Activated T-cell treated with anti-CD3 and anti-CD28 coated beads, Interleukin-2, amount 50 U/mL, for 48 hours (primary cell): ENCODE results near the gene DYNC1H1.
"Not testable (repeated sequence)": the region's sequence is repeated elsewhere in the genome, so short reads cannot be mapped to it uniquely, and the experiment has no call there.

Experiments used
- DNase-seq, 2 experiments: peaks; one replicate each; pipeline ENCODE4 v3.0.0-alpha.2; 2020

DYNC1H1 gene

DNA sequence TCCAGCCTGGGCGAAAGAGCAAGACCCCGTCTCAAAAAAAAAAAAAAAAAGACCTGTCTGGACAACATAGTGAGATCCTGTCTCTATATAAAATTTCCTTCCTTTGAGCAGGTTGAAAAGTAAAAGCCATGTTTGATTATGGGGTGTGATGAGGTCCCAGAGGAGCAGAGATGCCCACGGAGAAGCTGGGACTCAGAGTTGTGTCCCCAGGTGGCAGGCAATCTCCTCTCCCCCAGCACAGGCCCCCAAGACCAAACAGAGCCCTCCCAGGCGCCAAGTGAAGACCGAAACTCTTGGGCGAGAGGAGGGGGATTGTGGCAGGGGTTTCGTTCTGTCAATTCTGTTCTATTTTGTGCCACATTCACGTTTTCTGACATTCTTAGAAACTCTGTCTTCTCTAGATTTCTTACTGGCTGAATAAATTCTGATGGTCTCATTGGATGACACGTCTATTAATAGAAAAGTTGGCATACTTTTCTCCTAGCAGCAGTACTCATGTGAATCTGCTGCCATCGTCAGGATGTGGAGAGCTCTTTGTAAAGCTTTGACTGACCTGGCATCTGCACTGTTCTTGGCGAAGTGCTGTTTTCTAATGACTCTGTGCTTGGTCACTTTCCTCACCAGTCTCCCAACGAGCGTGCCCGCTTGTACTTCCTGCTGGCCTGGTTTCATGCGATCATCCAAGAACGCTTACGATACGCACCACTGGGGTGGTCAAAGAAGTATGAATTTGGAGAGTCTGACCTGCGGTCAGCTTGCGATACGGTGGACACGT, 79.1 kb downstream of the DYNC1H1 start:
- no peak for DNase-seq

DNA sequence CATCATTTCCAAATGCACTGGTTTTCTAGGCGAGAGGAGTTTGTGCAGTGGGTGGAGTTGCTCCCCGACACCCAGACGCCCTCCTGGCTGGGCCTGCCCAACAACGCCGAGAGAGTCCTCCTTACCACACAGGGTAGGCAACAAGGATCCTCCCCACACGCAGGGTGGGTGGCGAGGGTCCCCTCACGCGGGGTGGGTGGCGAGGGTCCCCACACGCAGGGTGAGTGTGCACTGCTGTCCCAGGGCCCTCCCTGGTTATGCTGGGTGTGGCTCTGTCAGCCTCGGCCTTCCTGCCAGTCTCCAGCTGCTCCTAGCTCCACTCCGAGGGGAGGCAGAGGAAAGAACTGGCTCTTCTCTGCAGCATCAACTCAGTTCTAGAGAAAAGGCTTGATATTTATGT, 80.2 kb downstream of the DYNC1H1 start:
- no peak for DNase-seq

DNA sequence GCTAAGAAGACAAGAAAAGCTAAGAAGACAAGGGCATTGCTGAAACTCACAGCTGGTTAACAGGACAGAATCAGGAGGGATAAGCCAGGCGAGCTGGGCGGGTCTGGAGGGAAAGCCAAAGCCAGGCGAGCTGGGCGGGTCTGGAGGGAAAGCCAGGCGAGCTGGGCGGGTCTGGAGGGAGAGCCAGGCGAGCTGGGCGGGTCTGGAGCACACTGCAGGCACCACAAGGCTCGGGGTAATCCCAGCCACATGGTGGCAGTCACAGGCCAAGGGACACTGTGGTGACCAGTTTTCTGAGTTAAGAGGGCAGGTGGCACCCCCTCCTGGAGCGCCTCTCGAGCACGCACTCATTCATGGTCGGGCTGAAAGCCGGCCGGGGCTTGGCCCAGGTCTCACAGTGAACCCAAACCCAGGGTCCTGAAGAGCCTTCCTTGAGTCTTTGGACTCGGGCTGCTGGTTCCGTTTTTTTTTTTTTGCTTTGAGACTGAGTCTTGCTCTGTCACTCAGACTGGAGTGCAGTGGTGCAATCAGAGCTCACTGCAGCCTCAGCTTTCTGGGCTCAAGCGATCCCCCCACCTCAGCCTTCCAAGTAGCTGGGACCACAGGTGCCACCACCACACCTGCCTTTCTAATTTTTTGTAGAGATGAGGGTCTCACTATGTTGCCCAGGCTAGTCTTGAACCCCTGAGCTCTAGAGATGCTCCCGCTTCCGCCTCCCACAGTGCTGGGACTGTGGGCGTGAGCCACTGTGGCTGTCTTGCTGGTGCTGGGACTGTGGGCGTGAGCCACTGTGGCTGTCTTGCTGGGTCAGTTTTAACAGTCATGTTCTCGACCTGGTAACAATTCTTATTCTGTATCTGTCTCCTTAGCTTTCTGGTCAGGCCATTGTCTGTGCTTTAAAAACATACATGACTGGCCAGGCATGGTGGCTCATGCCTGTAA, 82.2 kb downstream of the DYNC1H1 start:
- peak in 1 of 2 experiments; percentile 33 for DNase-seq

DNA sequence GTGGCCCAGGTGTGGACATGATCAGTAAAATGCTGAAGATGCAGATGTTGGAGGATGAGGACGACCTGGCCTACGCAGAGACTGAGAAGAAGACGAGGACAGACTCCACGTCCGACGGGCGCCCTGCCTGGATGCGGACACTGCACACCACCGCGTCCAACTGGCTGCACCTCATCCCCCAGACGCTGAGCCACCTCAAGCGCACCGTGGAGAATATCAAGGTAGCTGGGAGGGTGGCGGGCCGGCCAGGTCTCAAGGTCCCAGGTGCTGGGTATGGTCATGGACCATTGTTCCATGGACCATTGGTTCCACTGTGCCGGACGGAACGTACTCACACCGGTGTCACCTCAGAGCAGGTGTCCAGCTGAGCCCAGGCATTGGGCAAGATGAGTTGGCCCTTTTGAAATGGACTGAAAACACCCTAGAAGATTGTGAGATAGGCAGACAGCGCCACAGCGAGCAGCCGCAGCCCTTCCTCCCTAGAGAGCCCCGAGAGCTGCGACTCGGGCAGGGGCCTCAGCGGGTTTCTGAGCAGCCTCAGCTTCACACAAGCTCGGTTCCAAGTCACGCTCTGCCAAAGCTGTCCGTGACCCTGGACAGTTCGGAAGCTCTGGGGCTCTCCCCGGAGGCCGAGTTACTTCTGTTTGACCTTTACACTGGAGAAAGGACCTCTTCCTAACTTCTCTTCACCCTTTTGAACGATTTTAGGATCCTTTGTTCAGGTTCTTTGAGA, 83.6 kb downstream of the DYNC1H1 start:
- no peak for DNase-seq

DNA sequence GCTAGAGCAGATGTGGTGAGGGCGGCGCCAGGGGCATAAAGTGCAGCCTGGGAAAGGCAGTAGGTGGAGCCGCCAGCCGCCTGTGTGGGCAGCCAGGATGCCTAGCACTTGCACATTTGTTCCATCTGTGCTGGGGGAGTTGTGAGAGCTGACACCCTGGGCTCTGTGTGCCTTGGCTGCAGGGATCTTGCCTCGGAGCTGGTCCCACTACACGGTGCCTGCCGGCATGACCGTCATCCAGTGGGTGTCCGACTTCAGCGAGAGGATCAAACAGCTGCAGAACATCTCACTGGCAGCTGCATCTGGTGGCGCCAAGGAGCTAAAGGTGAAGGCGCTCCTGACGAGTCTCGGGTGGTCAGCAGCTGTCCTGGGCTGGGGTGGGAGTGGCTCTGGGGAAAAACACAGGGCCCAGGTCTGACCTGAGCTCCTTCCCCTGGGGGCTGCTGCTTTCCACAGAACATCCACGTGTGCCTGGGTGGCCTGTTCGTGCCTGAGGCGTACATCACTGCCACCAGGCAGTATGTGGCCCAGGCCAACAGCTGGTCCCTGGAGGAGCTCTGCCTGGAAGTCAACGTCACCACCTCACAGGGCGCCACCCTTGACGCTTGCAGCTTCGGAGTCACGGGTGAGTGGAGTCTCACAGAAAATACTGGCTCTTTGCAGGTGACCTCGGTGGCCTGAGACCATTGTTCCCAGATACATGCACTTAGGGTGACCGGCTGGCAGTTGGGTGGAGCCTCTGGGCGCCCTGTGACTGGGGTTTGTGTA, 85.1 kb downstream of the DYNC1H1 start:
- no peak for DNase-seq

DNA sequence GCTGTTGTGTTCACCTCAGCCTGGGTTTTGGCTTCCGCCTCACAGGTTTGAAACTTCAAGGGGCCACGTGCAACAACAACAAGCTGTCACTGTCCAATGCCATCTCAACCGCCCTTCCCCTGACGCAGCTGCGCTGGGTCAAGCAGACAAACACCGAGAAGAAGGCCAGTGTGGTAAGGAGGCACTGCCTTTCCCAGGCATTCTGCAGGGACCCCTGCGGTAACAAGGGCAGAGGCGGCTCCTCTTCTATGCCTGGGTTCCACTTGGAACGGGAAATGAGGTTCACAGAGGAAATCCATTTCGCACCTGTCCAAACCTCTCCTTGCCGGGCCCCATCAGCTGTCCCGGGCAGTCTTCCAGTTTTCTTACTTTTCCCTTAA, 85.6 kb downstream of the DYNC1H1 start:
- no peak for DNase-seq

DNA sequence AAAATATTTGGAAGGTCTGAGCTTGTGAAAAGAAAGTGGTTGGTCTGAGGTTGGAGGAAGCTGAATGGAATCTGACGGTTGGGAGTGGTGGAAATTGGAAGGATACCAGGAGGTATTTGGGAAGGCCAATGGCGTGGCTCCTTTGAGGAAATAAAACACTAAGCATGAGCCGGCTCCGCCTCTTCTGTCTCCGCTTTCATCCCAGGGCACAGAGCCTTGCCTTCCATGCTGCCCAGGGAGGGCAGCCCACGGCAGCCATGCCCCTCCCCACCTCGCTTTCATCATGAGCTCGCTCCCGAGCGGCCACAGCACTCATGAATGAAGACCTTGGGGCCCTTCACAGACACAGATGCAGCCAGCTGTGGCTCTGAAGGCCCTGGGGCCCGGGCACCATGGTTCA, 86.3 kb downstream of the DYNC1H1 start:
- no peak for DNase-seq

DNA sequence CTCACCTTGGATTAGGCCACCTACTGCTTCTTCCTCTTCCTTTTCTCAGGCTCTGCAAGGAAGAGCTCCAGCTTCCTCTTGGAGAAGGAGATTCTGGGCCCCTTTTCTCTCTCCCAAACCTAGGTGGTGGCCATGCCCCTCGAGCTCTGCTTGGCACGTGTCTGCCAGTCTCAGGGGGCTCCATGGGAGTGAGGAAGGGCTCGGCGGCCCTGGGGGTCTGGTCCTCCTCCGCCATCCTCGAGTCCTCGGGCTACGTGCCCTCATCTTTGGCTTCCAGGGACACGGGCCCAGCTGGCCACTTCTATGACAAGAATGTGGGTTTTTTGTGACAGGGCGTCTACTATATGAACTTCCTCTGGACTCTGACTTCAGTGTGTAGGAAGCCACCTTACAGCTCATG, 88.1 kb downstream of the DYNC1H1 start:
- no peak for DNase-seq

DNA sequence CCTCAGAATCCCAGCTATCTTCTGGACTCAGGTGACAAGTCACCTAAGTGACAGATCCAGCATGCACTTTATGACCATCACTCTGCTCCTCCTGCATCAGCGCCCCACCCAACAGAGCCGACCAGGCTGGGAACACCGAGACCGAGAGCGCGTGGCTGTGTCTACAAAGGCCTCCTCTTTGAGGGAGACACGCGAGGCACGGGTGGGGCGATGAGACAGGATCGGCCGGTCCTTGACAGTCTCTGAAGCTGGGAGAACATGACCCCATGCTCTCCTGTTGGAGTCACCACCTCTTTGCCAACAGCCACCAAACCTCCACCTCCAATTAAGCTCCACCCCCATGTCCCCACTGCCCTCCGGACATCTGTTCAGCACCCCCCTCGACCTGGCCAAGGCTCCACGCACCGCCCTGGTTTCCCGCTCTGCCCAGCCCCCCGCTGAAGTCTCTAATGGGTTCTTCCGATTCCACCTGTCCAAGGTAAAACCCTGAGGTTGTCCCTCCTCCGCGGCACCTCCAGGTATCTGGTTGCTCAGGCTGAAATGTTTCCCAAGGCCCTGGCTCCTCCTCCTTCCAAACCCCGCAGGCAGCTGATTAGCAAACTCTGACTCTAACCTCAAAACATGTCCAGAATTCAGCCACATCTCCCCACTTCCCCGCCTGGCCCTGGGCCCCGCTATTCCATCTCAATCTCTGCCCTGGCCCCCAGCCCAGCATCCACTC, 91.0 kb downstream of the DYNC1H1 start:
- no peak for DNase-seq

DNA sequence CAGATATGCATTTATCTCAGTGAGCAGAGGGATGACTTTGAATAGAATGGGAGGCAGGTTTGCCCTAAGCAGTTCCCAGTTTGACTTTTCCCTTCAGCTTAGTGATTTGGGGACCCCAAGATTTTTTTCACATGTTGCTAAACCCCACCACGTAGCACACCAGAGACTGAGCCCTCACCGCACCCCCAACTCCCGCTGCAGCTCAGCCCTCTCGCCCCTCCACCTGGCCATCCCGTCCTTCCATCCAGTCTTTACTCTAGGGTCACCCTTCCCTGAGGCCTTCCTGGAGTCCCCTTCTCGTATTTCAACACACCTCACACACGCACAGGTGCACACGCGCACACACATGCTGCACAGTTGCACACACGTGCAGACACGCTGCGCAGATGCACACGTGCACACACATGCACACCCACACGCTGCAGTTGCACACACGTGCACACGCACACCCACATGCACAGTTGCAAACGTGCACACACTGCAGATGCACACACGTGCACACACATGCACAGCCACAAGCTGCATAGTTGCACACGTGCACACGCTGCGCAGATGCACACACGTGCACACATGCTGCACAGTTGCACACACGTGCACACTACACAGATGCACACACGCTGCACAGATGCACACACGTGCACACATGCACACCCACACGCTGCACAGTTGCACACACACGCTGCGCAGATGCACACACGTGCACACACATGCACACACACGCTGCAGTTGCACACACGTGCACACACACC, 92.5 kb downstream of the DYNC1H1 start:
- no peak for DNase-seq

DNA sequence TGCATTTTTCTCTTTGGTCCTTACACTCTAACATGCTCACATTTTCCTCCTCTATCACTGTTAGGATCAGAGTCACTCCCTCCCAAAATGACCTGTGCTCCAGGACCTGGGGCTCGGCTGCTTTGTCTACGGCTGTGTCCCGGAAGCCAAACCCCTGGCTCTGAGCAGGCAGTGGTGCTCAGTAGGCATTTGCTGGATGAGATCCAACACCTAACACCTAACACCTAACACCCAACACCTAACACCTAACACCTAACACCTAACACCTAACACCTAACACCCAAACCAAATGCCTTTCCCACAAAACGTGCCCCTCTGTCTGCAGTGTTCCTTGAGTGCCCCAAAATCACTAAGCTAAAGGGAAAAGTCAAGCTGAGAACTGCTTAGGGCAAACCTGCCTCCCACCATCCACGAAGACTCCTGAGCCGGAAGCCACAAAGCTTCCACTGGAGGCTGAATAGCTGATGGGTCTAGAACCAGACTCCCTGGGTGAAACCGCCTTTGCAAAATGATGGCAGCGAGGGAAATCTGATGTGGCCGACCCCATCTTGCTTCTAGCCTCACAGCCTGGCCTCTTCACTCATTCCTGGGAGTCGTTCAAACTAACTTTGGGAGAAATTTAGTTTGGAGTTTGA, 93.2 kb downstream of the DYNC1H1 start:
- DNase-seq = no peak

DNA sequence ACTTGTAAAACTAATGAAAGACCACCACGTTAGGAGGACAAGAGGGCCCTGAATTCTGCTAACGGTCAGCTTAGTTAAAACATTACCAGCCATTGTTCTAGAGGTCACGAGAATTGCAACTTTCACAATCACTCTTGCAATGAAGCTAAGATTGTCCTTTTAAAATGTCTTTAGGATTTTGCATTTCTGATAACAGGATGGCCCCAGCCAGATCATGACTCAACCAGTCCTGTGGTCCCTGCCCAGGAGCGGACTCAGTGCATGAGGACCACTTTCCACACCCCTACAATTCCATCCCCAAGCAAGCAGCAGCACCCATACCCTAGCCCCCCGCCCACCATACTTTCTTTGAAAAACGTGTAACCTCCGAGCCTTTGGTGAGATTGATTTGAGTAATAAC, 93.8 kb downstream of the DYNC1H1 start:
- DNase-seq = no peak

DNA sequence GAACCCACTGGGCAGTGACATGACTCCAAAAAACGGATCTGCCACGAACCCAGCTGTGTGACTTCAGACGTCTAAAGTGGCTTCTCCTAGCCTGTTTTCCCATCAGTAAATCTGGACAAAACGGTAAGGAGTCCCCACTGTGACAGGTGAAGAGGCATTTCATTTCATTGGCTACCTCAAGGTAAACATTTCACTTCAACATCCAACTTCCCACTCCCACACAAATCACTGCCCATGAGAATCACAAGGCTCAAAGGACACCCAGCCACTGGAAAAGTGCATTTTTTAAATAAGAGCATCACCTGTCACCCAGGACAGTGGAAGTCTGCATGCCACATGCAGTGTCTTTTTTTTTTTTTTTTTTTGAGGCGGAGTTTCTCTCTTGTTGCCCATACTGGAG, 94.6 kb downstream of the DYNC1H1 start:
- no peak for DNase-seq

DNA sequence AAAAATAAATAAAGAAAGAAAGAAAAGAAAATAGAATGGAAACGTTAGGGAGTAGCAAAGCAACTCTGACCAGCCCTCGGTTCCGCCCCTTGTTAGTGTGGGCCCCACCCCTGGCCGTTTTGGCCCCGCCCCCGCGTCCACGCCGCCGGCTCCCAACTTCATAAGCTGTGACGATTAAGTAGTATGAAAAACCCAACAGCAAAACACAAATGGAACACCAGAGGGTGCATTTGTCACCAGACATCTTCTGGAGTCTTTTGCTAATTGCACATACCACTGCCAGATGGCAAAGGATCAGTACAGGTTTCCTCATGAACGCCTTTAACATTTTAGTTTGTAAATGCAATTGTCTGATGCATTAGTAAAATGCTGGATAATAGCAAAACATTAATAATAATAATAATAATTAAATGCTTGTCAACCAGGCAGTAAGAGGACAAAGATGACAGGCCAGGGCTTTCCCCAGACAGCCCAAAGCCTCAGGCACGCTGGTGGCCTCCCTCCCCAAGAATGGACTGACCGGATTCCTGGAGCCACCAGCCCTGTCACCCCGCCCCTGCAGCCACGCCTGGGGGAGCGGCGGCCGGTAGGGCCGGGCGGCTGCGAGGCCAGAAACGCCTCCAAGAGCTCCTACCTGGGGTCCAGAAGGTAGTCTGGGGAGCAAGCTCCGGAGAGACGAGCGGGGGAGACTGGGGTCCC, 98.9 kb downstream of the DYNC1H1 start:
- DNase-seq = peak; percentile 79 to 84

DNA sequence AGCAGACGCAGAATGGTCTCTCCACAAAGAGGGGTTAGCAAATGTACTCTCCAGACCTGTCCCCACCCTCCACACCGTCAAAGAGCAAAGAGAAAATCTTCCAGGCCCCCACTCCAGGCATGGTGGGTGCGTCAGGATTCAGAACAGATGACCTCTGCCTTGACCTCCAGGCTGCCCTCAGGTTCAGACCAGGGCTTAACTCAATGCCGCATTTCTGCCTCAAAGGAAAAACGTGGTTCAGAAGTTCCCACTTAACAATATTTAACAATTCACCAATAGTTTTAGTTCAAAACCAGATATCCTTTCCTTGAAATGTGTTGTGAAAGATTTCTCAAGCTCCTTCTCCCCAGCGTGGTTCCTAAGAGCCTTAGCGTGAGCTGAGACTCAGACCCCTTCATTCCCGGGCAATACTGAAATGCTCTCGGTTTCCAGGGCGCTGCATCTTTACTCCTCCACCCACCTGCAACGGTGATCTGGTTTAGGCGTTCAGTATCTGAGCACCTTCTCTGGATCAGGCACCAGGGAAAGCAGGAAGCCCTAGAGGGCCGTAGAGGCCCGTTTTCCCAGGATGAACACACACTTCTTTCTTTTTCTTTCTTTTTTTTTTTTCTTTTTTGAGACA, 99.5 kb downstream of the DYNC1H1 start:
- DNase-seq = no peak

DNA sequence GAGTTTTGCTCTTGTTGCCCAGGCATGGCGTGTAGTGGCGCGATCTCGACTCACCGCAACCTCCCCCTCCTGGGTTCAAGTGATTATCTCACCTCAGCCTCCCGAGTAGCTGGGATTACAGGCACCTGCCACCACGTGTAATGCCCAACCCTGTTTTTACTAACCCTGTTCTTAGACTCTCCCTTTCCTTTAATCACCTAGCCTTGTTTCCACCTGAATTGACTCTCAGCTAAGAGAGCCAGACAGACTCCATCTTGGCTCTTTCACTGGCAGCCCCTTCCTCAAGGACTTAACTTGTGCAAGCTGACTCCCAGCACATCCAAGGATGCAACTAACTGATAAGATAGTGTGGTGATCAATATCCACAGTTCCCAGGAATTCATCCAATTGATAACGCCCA, 100.2 kb downstream of the DYNC1H1 start:
- not testable (repeated sequence) for DNase-seq

DNA sequence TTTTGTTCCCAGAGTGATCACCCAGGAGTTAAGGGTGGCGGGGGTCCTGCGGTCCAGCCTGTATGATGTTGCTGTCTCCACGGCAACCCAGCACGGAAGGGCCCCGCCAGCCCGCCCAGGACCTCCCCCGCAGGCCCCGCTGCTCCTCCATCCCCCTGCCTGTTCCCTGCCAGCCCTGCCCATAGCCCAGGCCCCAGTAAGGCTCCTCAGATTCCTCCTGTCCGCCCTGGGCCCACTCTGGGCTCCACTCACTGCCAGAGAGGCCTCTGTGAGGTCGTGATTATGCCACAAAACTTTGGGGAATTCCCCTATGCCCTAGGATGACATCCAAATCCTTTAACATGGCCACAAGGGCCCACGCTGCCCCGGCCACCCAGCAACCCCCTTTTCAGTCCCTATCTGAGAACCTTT, 101.7 kb downstream of the DYNC1H1 start:
- DNase-seq = no peak

DNA sequence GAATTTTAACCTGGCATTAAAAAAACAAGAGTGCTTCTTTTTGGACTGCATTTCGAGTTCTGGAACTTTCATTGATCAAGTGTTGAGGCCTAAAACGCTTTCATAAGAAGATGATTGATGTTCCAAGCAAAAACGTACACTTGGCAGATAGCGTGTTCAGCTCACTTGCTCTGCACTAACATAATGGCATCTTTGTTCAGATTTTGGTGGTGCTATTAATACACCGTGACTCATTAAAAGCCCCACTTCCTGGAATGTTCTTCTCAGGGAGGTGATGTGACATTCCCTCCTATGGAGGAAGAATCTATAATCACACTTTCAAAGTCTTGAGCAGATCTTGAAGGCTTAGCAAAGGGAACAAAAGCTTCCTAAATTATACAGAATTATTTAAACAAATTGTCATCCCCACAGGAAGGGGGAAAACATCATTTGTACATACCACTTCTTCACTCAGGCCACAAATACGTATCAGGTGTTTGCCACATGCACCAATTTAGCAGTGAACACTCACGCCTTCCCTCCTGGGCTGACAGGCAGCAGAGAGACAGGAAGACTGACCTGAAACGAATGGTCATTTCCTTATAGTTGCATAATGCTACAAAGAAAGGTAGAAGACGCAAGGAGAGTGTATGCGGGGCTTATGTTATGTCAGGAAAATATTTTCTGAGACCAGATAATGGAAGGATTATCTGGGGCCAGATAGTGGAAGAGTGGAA, 107.1 kb downstream of the DYNC1H1 start:
- no peak for DNase-seq
